NCI-H82 (cell line): Measurements from ENCODE around the gene MT1HL1.
"Not testable (repeated sequence)": the region's sequence is repeated elsewhere in the genome, so short reads cannot be mapped to it uniquely, and the experiment has no call there.

Experiments
- DNase-seq: peaks from one replicate; lab custom pipeline; 2025; lab: John Stamatoyannopoulos, UW

Gene MT1HL1

GRCh38 chr1:237016626-237017025 is 12.4 kb upstream of the MT1HL1 start:
- DNase-seq = no peak

- DNase-seq = no peak
Measured at GRCh38 chr1:237013608-237014007, 9.4 kb upstream of the MT1HL1 start.

GRCh38 chr1:237012788-237013383 is 8.6 kb upstream of the MT1HL1 start:
- DNase-seq = no peak

- DNase-seq = no peak
Measured at GRCh38 chr1:237012361-237012760, 8.1 kb upstream of the MT1HL1 start.

- DNase-seq = no peak
Measured at GRCh38 chr1:237011432-237011831, 7.2 kb upstream of the MT1HL1 start.

- no peak for DNase-seq
Measured at GRCh38 chr1:237009611-237010010, 5.4 kb upstream of the MT1HL1 start.

- no peak for DNase-seq
Measured at GRCh38 chr1:237007147-237007881, 3.1 kb upstream of the MT1HL1 start.

GRCh38 chr1:237005674-237006073 is 1.4 kb upstream of the MT1HL1 start:
- DNase-seq = peak; percentile 14

- no peak for DNase-seq
Measured at GRCh38 chr1:237003516-237003915, 725 bp downstream of the MT1HL1 start.

- DNase-seq = no peak
Measured at GRCh38 chr1:237000191-237000590, 4.0 kb downstream of the MT1HL1 start.

GRCh38 chr1:236998546-236998945 is 5.7 kb downstream of the MT1HL1 start:
- DNase-seq = no peak

GRCh38 chr1:236997882-236998281 is 6.4 kb downstream of the MT1HL1 start:
- DNase-seq = no peak

- no peak for DNase-seq
Measured at GRCh38 chr1:236997361-236997760, 6.9 kb downstream of the MT1HL1 start.

GRCh38 chr1:236994450-236994849 is 9.8 kb downstream of the MT1HL1 start:
- no peak for DNase-seq

- DNase-seq = no peak
Measured at GRCh38 chr1:236992449-236992848, 11.8 kb downstream of the MT1HL1 start.

- DNase-seq = no peak
Measured at GRCh38 chr1:236990052-236990445, 14.2 kb downstream of the MT1HL1 start.

- no peak for DNase-seq
Measured at GRCh38 chr1:236989290-236990051, 14.8 kb downstream of the MT1HL1 start.

GRCh38 chr1:236983818-236984217 is 20.4 kb downstream of the MT1HL1 start:
- no peak for DNase-seq

- DNase-seq = peak; percentile 76
Measured at GRCh38 chr1:236982380-236982779, 21.9 kb downstream of the MT1HL1 start.

GRCh38 chr1:236981431-236981830 is 22.8 kb downstream of the MT1HL1 start:
- not testable (repeated sequence) for DNase-seq

- no peak for DNase-seq
Measured at GRCh38 chr1:236980673-236981072, 23.6 kb downstream of the MT1HL1 start.

GRCh38 chr1:236979149-236979900 is 24.9 kb downstream of the MT1HL1 start:
- peak; percentile 18 for DNase-seq
